ENCODE data around the gene ZSWIM3. TPM values are rescaled to one million over a fixed set of nuclear protein-coding genes. Genes with fewer than 3 reads are reported as not detected.

The ZSWIM3 gene
- total and polyA plus RNA-seq, 2 donors (not counting 1 experiment from before 2014, with no cell fraction given) = 3.6 to 7.6 TPM

DNA sequence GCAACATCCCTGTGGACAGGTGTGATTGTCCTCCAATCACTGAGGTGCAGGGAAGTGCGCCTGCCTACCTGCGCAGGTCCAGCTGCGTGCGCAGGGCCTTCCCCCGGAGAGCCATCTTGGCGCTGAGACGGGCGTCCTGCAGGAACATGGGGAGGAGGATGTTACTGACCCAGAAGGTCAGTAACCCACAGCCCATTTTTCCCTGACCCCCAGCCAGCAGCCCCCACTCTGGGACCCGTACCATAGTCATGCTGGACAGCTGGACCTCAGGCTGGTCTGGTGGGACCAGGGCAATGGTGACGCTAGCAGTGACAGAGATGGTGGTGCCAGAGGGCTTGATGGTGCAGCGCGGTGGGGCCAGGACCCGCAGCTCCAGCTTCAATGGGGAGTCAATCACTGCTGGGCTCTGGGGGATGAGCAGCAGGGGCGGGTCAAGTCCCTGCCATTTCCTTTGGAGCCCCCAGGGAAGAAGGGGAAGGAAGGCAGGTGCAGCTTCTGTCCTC is 44.8 kb downstream of the ZSWIM3 start:
- peaks cover 5% of the 10 kb centered on the region for H3K4me1 ChIP-seq (ENCODE audit: control insufficient read depth, extremely low read depth, insufficient read depth, low read length)
- H3K36me3 ChIP-seq (ENCODE audit: control insufficient read depth, insufficient read depth, low read length) = peaks cover 13% of the 10 kb centered on the region
- H3K4me2 ChIP-seq (ENCODE audit: extremely low read depth, insufficient read depth, low read length) = no peak overlapping the region
- H3K27ac ChIP-seq (ENCODE audit: insufficient read depth, low read length) = no peak overlapping the region
- H2AFZ ChIP-seq (ENCODE audit: low read length) = no peak overlapping the region
- H3K4me3 ChIP-seq (replicated peaks in 1 of 4; ENCODE audit: control extremely low read depth in 1 of 4, insufficient read depth in 1 of 4, low read depth in 3 of 4, low read length in 4 of 4) = no peak overlapping the region
- H3K79me2 ChIP-seq (ENCODE audit: control insufficient read depth, insufficient read depth, low read length) = no peaks in the 10 kb centered on the region
- H3K27me3 ChIP-seq (ENCODE audit: control insufficient read depth, insufficient read depth, low read length) = no peaks in the 10 kb centered on the region
- no peak for DNase-seq (ENCODE audit: low read depth in 2 of 2)
- no peaks in the 10 kb centered on the region for H3K9me3 ChIP-seq (ENCODE audit: control insufficient read depth, insufficient read depth, low read depth, low read length)
- H3K9ac ChIP-seq (ENCODE audit: insufficient read depth, low read length) = no peak overlapping the region
- TF ChIP-seq, protein P1, sequence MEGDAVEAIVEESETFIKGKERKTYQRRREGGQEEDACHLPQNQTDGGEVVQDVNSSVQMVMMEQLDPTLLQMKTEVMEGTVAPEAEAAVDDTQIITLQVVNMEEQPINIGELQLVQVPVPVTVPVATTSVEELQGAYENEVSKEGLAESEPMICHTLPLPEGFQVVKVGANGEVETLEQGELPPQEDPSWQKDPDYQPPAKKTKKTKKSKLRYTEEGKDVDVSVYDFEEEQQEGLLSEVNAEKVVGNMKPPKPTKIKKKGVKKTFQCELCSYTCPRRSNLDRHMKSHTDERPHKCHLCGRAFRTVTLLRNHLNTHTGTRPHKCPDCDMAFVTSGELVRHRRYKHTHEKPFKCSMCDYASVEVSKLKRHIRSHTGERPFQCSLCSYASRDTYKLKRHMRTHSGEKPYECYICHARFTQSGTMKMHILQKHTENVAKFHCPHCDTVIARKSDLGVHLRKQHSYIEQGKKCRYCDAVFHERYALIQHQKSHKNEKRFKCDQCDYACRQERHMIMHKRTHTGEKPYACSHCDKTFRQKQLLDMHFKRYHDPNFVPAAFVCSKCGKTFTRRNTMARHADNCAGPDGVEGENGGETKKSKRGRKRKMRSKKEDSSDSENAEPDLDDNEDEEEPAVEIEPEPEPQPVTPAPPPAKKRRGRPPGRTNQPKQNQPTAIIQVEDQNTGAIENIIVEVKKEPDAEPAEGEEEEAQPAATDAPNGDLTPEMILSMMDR (conservative IDR thresholded peaks at IDR 0.05 in 1 of 2, IDR thresholded peaks at IDR 0.05 in 1 of 2; ENCODE audit: low read depth in 1 of 2, low read length in 2 of 2) = no peak
- TF ChIP-seq EZH2 (IDR thresholded peaks at IDR 0.05; ENCODE audit: low read length, missing control alignments) = no peak
- H4K20me1 ChIP-seq (ENCODE audit: control insufficient read depth, extremely low read depth, insufficient read depth, low read length) = no peaks in the 10 kb centered on the region

DNA sequence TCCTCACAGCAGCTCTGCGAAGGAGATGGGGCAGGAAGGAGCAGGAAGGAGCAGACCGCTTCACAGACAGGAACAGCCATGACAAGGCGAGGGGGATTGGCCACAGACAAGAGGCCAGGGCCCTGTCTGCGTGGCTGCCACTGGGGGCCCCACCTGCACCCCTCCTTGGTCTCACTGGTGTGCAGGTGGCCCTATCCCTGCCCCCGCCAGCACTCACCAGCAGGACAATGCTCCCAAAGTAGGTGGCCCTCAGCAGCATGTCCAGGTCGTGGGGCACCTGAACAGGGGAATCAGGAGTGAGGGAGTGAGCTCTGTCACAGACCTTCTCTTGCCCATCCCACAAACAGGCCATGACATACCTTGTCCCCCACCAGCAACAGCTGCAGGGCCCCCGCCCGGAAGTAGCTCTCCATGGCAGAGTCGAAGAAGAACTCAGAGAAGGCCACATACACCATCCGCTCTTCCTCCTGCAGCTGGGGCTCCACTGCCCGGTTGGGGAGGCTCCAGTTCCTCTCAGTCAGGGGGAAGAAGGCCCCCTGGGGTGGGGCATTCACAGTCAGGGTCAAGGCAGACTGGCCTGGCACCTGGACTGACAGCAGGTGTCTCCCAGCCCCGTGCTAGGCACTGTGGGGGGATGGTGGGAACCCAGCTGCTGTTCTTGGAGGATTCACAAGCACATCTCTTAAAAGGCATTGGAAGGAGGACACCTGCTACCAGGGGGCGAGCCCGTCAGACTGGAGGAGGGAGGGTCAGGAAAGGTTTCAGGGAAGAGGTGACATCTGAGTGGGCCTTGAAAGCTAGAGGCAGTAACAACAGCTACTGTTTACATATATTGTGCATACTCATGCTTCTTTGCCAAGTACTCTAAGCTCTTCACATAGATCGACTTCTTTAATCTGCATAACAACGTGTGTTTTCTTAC is 47.4 kb downstream of the ZSWIM3 start:
- DNase-seq (ENCODE audit: low read depth in 2 of 2) = no peak
- H3K4me1 ChIP-seq (ENCODE audit: control insufficient read depth, extremely low read depth, insufficient read depth, low read length) = peaks cover 5% of the 10 kb centered on the region
- TF ChIP-seq, protein P1 (conservative IDR thresholded peaks at IDR 0.05 in 1 of 2, IDR thresholded peaks at IDR 0.05 in 1 of 2; ENCODE audit: low read depth in 1 of 2, low read length in 2 of 2) = no peak
- no peak for TF ChIP-seq EZH2 (IDR thresholded peaks at IDR 0.05; ENCODE audit: low read length, missing control alignments)
- no peaks in the 10 kb centered on the region for H3K79me2 ChIP-seq (ENCODE audit: control insufficient read depth, insufficient read depth, low read length)
- H3K9me3 ChIP-seq (ENCODE audit: control insufficient read depth, insufficient read depth, low read depth, low read length) = no peaks in the 10 kb centered on the region
- H3K9ac ChIP-seq (ENCODE audit: insufficient read depth, low read length) = no peak overlapping the region
- H3K27me3 ChIP-seq (ENCODE audit: control insufficient read depth, insufficient read depth, low read length) = no peaks in the 10 kb centered on the region
- no peak overlapping the region for H2AFZ ChIP-seq (ENCODE audit: low read length)
- no peaks in the 10 kb centered on the region for H4K20me1 ChIP-seq (ENCODE audit: control insufficient read depth, extremely low read depth, insufficient read depth, low read length)
- H3K36me3 ChIP-seq (ENCODE audit: control insufficient read depth, insufficient read depth, low read length) = peaks cover 6% of the 10 kb centered on the region
- no peak overlapping the region for H3K4me3 ChIP-seq (replicated peaks in 1 of 4; ENCODE audit: control extremely low read depth in 1 of 4, insufficient read depth in 1 of 4, low read depth in 3 of 4, low read length in 4 of 4)
- H3K27ac ChIP-seq (ENCODE audit: insufficient read depth, low read length) = no peak overlapping the region
- H3K4me2 ChIP-seq (ENCODE audit: extremely low read depth, insufficient read depth, low read length) = no peak overlapping the region

DNA sequence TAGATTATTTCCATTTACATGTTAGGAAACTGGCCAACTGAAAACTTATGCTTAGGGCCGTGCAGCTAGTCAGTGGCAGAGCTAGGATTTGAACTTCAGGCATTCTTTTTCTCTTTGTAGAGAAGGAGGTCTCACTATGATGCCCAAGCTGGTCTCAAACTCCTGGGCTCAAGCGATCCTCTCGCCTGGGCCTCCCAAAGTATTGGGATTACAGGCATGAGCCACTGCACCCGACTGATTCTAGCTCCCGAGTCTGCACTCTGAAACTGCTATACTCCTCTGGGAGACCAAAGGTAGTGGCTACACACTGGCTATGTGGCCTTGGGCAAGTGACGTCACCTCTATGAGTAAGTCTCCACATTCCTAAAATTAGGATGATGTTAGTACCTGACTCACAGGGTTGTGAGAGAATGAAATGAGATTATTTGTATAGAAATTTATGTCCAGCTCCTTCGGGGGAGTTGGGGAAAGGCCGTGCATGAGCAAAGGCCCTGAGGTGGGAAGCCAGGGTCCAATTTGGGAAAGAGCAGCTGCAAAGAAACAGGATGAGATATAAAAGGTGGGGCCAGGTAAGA is 48.2 kb downstream of the ZSWIM3 start:
- Histone ChIP-seq H4K20me1 (ENCODE audit: control insufficient read depth, extremely low read depth, insufficient read depth, low read length) (no peaks in the 10 kb centered on the region), H2AFZ (ENCODE audit: low read length) (no peak overlapping the region), H3K27ac (ENCODE audit: insufficient read depth, low read length) (peak overlapping the region; percentile 1), H3K79me2 (ENCODE audit: control insufficient read depth, insufficient read depth, low read length) (no peaks in the 10 kb centered on the region), H3K9ac (ENCODE audit: insufficient read depth, low read length) (no peak overlapping the region), H3K27me3 (ENCODE audit: control insufficient read depth, insufficient read depth, low read length) (no peaks in the 10 kb centered on the region), H3K36me3 (ENCODE audit: control insufficient read depth, insufficient read depth, low read length) (peaks cover 4% of the 10 kb centered on the region), H3K9me3 (ENCODE audit: control insufficient read depth, insufficient read depth, low read depth, low read length) (no peaks in the 10 kb centered on the region), H3K4me2 (ENCODE audit: extremely low read depth, insufficient read depth, low read length) (no peak overlapping the region), H3K4me1 (ENCODE audit: control insufficient read depth, extremely low read depth, insufficient read depth, low read length) (peaks cover 7% of the 10 kb centered on the region), H3K4me3 (replicated peaks in 1 of 4; ENCODE audit: control extremely low read depth in 1 of 4, insufficient read depth in 1 of 4, low read depth in 3 of 4, low read length in 4 of 4) (no peak overlapping the region)
- TF ChIP-seq, protein P1 (conservative IDR thresholded peaks at IDR 0.05 in 1 of 2, IDR thresholded peaks at IDR 0.05 in 1 of 2; ENCODE audit: low read depth in 1 of 2, low read length in 2 of 2) = no peak
- no peak for TF ChIP-seq EZH2 (IDR thresholded peaks at IDR 0.05; ENCODE audit: low read length, missing control alignments)
- DNase-seq (ENCODE audit: low read depth in 2 of 2) = peak; percentile 27 to 87

Measured in fibroblast of lung (primary cell).